Mammary epithelial cell (primary cell): Measurements from ENCODE around the gene RNF103.

ENCODE experiments used
- CTCF ChIP-seq, 2 donors: IDR thresholded peaks in 1 of 2; conservative IDR thresholded peaks in 1 of 2; 2 replicates each; pipeline ENCODE4 v1.5.1; 2011 to 2012; ENCODE audit warnings: inconsistent platforms in 2 of 2, low read length in 2 of 2, mild to moderate bottlenecking in 2 of 2, control low read depth in 1 of 2, low read depth in 1 of 2; ENCODE audit not compliant: insufficient read depth in 1 of 2; ENCODE audit errors: extremely low read depth in 1 of 2
- EZH2 ChIP-seq: IDR thresholded peaks from 2 replicates; pipeline ENCODE4 v1.6.1; 2012; ENCODE audit warnings: low read length, inconsistent platforms, borderline replicate concordance

- no peak for TF ChIP-seq CTCF (conservative IDR thresholded peaks at IDR 0.05 in 1 of 2, IDR thresholded peaks at IDR 0.05 in 1 of 2; ENCODE audit: extremely low read depth in 1 of 2, insufficient read depth in 1 of 2, low read depth in 1 of 2, low read length in 2 of 2)
- TF ChIP-seq EZH2 = no peak
These were observed 14.7 kb downstream of the RNF103 start for GRCh38 chr2:86608832-86609410.
